ENCODE results near the gene FBXL19. TPM values are rescaled to one million over a fixed set of nuclear protein-coding genes. Genes with fewer than 3 reads are reported as not detected.
A peak's percentile ranks its signal among the peaks of the same experiment; 100 is the strongest.

FBXL19 gene
- total RNA-seq, 1 donor from 2014 or later = 11.4 TPM

DNA sequence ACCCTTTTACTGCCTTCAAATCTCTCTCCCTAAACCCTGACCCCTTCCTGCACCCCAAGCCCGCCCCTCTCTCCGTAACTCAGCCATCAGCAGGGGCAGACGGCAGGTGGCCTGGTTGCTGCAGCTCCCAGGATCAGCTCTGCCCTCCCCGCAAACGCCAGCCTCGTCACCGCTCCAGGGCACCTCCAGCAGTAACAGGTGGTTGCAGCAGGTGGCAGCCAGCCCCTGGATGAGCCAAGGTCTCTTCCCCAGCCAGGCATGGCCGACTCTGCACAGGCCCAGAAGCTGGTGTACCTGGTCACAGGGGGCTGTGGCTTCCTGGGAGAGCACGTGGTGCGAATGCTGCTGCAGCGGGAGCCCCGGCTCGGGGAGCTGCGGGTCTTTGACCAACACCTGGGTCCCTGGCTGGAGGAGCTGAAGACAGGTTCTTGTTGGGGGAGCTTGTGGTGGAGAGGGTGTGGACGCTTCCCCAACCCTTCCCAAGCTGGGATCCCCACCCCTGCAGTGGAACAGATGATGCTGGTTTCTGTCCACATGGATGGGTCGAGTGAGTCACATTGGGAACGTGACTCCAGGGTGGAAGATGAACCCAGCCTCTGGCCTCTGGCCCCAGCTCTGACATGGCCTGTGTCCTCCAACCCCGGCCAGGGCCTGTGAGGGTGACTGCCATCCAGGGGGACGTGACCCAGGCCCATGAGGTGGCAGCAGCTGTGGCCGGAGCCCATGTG lies 62.2 kb downstream of the FBXL19 start:
- DNase-seq (ENCODE audit: low spot score) = no peak

DNA sequence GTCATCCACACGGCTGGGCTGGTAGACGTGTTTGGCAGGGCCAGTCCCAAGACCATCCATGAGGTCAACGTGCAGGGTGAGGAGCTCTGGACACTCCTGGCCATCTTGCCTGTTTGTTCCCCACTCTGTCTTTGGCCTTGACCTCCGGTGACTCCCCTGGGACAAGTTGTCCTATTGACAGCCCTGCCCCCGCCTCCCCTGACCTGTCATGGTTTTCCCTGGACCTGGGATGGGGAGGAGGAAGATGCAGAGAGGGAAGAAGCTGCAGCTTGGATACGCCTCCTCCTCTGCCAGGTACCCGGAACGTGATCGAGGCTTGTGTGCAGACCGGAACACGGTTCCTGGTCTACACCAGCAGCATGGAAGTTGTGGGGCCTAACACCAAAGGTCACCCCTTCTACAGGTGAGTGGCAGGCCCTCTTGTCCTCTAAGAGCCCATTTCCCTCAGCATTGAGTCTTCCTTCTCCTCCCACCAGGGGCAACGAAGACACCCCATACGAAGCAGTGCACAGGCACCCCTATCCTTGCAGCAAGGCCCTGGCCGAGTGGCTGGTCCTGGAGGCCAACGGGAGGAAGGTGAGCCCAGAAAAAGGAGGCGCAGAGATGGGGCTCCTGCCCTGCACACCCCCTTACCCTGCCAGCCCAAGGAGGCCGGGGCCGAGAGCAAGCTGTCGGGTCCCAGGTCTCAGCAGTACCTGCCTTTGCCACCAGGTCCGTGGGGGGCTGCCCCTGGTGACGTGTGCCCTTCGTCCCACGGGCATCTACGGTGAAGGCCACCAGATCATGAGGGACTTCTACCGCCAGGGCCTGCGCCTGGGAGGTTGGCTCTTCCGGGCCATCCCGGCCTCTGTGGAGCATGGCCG lies 63.0 kb downstream of the FBXL19 start:
- DNase-seq (ENCODE audit: low spot score) = no peak

GRCh38 chr16:30987581-30988190 lies 64.3 kb downstream of the FBXL19 start:
- DNase-seq (ENCODE audit: low spot score) = no peak

DNA sequence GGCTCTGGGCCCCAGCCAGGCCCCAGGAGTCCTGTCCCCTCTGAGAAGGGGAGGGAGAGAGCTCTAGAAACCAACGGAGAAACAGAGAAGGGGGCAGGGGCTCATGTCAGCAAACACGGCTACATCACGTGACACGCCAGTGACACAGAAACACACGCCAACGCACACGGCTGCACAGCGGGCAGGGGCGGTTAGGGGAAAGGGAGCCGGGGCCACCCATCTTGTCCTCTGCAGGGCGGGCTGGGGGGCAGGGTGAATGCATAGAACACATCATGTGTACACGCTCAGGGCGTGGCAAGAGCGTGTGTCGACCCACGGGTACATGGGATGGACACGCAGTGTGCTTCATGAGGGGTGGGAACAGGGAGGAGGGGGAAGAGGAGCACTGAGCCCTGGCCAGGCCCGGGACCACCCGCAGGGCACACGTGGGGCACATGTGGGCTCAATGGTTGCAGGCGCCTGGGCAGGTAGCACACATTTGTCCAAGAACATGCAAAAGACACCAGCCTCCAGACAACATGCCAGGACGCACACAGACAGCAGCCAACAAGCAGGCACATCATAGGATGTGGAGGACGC lies 66.2 kb downstream of the FBXL19 start:
- DNase-seq (ENCODE audit: low spot score) = no peak

GRCh38 chr16:30990105-30990504 lies 66.7 kb downstream of the FBXL19 start:
- no peak for DNase-seq (ENCODE audit: low spot score)

DNA sequence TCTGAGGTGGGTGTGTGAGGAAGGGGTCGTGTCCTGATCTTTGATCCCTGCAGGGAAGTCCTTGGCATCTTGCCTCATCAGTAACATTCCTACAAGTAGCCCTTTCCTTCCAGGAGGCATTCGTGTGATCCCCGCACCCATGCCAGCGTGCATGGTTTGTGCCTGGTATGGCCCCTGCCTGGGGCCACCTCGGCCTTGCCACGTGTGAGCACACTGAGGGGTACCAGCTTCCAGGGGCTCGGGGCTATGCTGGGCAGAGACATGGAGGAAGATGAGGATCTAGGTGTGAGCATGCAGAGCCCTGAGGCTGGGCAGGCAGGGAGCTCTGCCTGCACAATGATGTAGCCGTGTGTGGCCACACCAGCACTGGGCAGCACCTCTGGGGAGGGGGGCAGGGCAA lies 67.7 kb downstream of the FBXL19 start:
- no peak for DNase-seq (ENCODE audit: low spot score)

DNA sequence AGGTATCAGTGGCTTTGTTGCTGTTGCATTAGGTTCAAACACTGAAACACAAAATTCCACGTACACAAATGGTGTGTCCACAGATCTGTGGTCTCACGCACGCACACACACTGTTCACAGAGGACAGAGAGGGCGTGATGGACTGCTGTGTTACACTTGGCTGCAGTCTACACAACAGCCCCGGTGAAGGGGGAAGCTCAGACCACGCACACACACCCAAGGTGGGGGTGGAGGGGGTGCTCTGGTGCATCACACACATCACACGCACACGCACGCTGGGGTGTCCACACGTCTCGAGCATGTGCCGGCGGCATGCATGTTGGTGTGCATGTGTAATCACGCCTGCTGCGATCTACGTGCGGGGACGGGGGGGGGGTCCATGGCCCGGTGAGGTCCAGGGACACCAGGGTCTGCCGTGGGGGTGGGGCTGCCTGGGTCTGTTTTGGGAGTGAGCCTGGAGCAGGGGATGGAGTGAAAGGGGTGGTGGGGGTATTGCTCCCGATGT lies 69.0 kb downstream of the FBXL19 start:
- DNase-seq (ENCODE audit: low spot score) = no peak

- no peak for DNase-seq (ENCODE audit: low spot score)
Observed at GRCh38 chr16:30992931-30993816, 69.8 kb downstream of the FBXL19 start.

DNA sequence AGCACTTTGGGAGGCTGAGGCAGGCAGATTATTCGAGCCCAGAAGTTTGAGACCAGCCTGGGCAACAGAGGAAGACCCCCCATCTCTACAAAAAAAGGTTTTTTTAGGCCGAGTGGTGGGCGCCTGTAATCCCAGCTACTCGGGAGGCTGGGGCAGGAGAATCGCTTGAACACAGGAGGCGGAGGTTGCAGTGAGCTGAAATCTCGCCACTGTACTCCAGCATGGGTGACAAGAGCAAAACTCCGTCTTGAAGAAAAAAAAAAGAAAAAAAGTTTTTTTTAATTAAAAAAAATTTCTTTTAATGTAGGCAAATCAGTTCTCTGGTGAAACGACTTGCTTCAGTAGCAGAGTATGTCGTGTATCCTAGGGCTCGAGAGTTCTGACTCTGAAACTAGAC lies 72.6 kb downstream of the FBXL19 start:
- no peak for DNase-seq (ENCODE audit: low spot score)

- no peak for DNase-seq (ENCODE audit: low spot score)
Observed at GRCh38 chr16:30996324-30996984, 73.1 kb downstream of the FBXL19 start.

- peak; percentile 94 for DNase-seq (ENCODE audit: low spot score)
Observed at GRCh38 chr16:30996985-30997724, 73.8 kb downstream of the FBXL19 start.

DNA sequence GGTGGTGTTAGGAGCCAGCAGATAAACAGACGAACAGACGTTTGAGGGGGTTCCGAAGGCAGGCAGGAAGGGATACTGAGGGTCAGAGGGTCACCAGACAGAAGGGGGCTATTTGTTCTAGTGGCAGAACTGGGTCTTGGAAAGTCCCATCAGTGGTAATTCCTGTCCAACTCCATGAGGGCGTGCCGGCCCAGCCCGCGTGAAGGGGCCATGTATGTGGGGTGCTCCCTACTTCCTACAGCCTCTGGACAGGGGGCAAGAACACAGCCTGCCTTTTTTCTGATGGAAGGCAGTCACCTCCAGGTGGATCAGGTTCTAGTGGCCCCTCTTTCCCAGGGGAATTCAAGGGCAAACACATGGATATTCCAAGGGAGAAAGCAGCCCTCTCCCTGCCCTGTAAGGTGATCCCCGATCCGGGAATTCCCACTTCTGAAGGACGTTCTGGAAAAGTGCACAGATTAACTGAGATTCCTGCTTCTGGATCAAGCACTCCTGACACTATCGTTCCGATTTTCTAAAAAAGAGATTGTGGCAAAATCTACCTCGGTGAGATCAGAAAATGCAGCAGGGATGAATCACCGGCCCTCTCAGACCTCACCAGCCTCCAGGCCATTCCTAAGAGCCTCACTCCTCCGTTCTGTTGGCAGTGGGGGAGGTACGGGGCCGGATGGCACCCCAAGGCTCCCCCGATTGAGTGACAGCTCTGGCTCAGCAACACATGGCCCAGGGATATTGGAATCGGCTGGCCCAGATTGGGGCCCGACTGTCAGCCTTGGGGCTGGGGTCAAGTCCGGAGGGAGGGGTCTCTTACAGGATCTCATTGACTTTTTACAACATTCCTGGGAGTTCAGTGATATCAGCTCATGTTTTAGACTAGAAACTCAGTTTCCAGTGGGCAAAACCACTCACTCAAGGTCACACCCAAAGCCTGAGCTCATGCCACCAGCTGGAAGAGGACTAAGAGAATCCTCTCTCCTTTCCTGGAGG lies 74.6 kb downstream of the FBXL19 start:
- DNase-seq (ENCODE audit: low spot score) = no peak

Small RNA genes lying within 50 kb of the gene (microRNA-seq; reads per million reads assigned to microRNA genes)
- gene MIR4519 (ENCODE audit: borderline number of aligned reads) (not detected), gene MIR762 (ENCODE audit: borderline number of aligned reads) (not detected)

Other genes with a start within 250 kb of the FBXL19 start
- gene SRCAP, start 224.4 kb upstream of the FBXL19 start, total RNA-seq = 59.7 TPM
- 20.8 TPM for gene PHKG2, start 175.1 kb upstream of the FBXL19 start, total RNA-seq
- 2.2 TPM for gene CFAP119, start 161.5 kb upstream of the FBXL19 start, total RNA-seq
- 97.5 TPM for gene RNF40, start 161.2 kb upstream of the FBXL19 start, total RNA-seq
- 10.4 TPM for gene ZNF629, start 136.4 kb upstream of the FBXL19 start, total RNA-seq
- 21.3 TPM for gene BCL7C, start 29.5 kb upstream of the FBXL19 start, total RNA-seq
- 4.9 TPM for gene CTF1, start 27.0 kb upstream of the FBXL19 start, total RNA-seq
- 17.9 TPM for gene ORAI3, start 25.5 kb downstream of the FBXL19 start, total RNA-seq
- 18.5 TPM for gene SETD1A, start 34.2 kb downstream of the FBXL19 start, total RNA-seq
- gene HSD3B7, start 61.6 kb downstream of the FBXL19 start, total RNA-seq = 51.1 TPM
- 1.5 TPM for gene STX1B, start 87.1 kb downstream of the FBXL19 start, total RNA-seq
- gene STX4, start 110.0 kb downstream of the FBXL19 start, total RNA-seq = 111 TPM
- 13.3 TPM for gene ZNF668, start 150.7 kb downstream of the FBXL19 start, total RNA-seq
- gene ZNF646, start 150.8 kb downstream of the FBXL19 start, total RNA-seq = 11.9 TPM
- gene PRSS53, start 165.4 kb downstream of the FBXL19 start, total RNA-seq = 1.2 TPM
- 59.6 TPM for gene VKORC1, start 171.2 kb downstream of the FBXL19 start, total RNA-seq
- gene BCKDK, start 184.8 kb downstream of the FBXL19 start, total RNA-seq = 42.2 TPM
- 49.5 TPM for gene KAT8, start 194.1 kb downstream of the FBXL19 start, total RNA-seq
- 0.51 TPM for gene PRSS8, start 212.2 kb downstream of the FBXL19 start, total RNA-seq
- 9.8 TPM for gene PRSS36, start 226.5 kb downstream of the FBXL19 start, total RNA-seq

Data from mesenteric fat pad (tissue), 1 donor.